Measurements from ENCODE around the gene DMTF1. TPM values are rescaled to one million over a fixed set of nuclear protein-coding genes. Genes with fewer than 3 reads are reported as not detected.

The DMTF1 gene
- total and polyA plus RNA-seq, 9 of the 15 experiments (the other 6 are each of a cell fraction or from before 2014, with no cell fraction given) = 25.7 to 208 (median 74.7) TPM

- TF ChIP-seq CUX1 (CRISPR knock-in tag; IDR thresholded peaks at IDR 0.05) (no peak), DDX20 (tag; IDR thresholded peaks at IDR 0.05; ENCODE audit: low read depth) (no peak; the same call in 1 of the 2 replicates), MGA (IDR thresholded peaks at IDR 0.05) (no peak; the same call in 1 of the 2 replicates), PHF21A (IDR thresholded peaks at IDR 0.05; ENCODE audit: borderline replicate concordance, low read depth) (no peak), IRF1 (CRISPR knock-in tag; IDR thresholded peaks at IDR 0.05; ENCODE audit: borderline replicate concordance) (no peak), ZBTB34 (CRISPR knock-in tag; IDR thresholded peaks at IDR 0.05) (no peak), HNRNPL (IDR thresholded peaks at IDR 0.05; ENCODE audit: low read depth, low read length) (no peak)
These were observed 3.8 kb upstream of the DMTF1 start (continued) for GRCh38 chr7:87148332-87148955.

Data from K562 (cell line).